GM18861 (cell line): ENCODE measurements around the gene MRPL2.
"Not testable (repeated sequence)": the region's sequence is repeated elsewhere in the genome, so short reads cannot be mapped to it uniquely, and the experiment has no call there.

ENCODE experiments used
- ATAC-seq: cut with Tn5 transposase; IDR thresholded peaks from one replicate; pipeline ENCODE4 v1.9.1; 2021; ENCODE audit not compliant: unreplicated experiment

The MRPL2 gene

GRCh38 chr6:43082806-43083655 is 23.8 kb upstream of the MRPL2 start:
- no peak for ATAC-seq

GRCh38 chr6:43081922-43082321 is 22.7 kb upstream of the MRPL2 start:
- not testable (repeated sequence) for ATAC-seq

GRCh38 chr6:43081043-43081442 is 21.8 kb upstream of the MRPL2 start:
- ATAC-seq, result no peak

GRCh38 chr6:43078691-43079090 is 19.5 kb upstream of the MRPL2 start:
- ATAC-seq, result no peak

- ATAC-seq, result no peak
Observed at GRCh38 chr6:43077981-43078511, 18.8 kb upstream of the MRPL2 start.

- no peak for ATAC-seq
Observed at GRCh38 chr6:43077333-43077809, 18.1 kb upstream of the MRPL2 start.

- ATAC-seq, result no peak
Observed at GRCh38 chr6:43076464-43077332, 17.5 kb upstream of the MRPL2 start.

- no peak for ATAC-seq
Observed at GRCh38 chr6:43075670-43076463, 16.6 kb upstream of the MRPL2 start, which contains the start of gene PTK7. PTK7 (plus strand) TSS chr6:43076314; CDS start chr6:43076489, 175 bp downstream.

- ATAC-seq, result no peak
Observed at GRCh38 chr6:43074847-43075669, 15.8 kb upstream of the MRPL2 start.

GRCh38 chr6:43070028-43070632 is 10.9 kb upstream of the MRPL2 start:
- ATAC-seq, result no peak

- ATAC-seq, result no peak
Observed at GRCh38 chr6:43062818-43063217, 3.6 kb upstream of the MRPL2 start.

GRCh38 chr6:43061861-43062260 is 2.6 kb upstream of the MRPL2 start:
- ATAC-seq, result no peak

GRCh38 chr6:43060755-43061633 is 1.8 kb upstream of the MRPL2 start:
- no peak for ATAC-seq

- no peak for ATAC-seq
Observed at GRCh38 chr6:43060034-43060754, 960 bp upstream of the MRPL2 start.

GRCh38 chr6:43058531-43058930 is 703 bp downstream of the MRPL2 start:
- ATAC-seq, result no peak

- no peak for ATAC-seq
Observed at GRCh38 chr6:43055966-43056365, 3.3 kb downstream of the MRPL2 start.

- ATAC-seq, result no peak
Observed at GRCh38 chr6:43054206-43054943, 4.9 kb downstream of the MRPL2 start.
